Activated CD4-positive, alpha-beta T cell treated with anti-CD3 and anti-CD28 coated beads, Interleukin-10, Interleukin-2, amounts not matched to agents 100 ng/mL and 50 ng/mL, durations not matched to agents 16 hours and 8 hours (primary cell): ENCODE measurements around the gene KRTAP5-10.
"Not testable (repeated sequence)": the region's sequence is repeated elsewhere in the genome, so short reads cannot be mapped to it uniquely, and the experiment has no call there.

Experiments used
- DNase-seq: peaks from one replicate; pipeline ENCODE4 v3.0.0-alpha.2; 2020

The KRTAP5-10 gene

GRCh38 chr11:71542879-71543777 is 22.2 kb upstream of the KRTAP5-10 start:
- peak; percentile 42 for DNase-seq

GRCh38 chr11:71543866-71544265 is 21.5 kb upstream of the KRTAP5-10 start:
- DNase-seq = no peak

- DNase-seq = no peak
These were observed 20.7 kb upstream of the KRTAP5-10 start for GRCh38 chr11:71544525-71545214.

DNA sequence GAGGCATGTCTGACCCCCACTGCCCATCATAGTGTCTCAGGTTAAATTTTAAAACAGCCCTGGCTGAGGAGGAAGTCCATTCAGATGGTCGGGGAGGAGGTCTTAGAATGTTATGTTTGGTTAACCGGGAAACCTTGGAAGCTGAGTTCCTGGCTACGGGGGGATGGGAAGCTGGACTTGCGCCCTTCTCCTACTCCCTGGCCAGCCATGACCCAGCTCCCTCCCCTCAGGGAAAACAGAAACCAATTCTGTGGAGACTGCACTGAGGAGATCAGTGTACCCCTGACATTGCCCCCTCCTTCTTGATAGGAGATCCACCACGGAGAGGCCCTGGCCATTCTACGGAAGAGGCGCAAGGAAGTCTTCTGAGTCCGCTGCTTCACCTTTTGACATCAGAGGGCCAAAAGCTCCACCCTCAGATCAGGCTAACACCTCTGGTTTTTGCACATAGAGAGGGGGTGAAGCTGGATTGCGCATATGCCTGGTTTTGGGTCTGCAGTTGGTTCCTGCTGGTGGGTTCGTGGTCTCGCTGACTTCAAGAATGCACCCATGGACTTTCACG is 19.9 kb upstream of the KRTAP5-10 start:
- no peak for DNase-seq

GRCh38 chr11:71548120-71548519 is 17.2 kb upstream of the KRTAP5-10 start, which contains the start of gene KRTAP5-9:
Gene KRTAP5-9 (plus strand): TSS chr11:71548420. CDS start chr11:71548658, 238 bp downstream.
- no peak for DNase-seq

GRCh38 chr11:71548716-71549151 is 16.6 kb upstream of the KRTAP5-10 start:
- DNase-seq = no peak

- DNase-seq = no peak
These were observed 13.7 kb upstream of the KRTAP5-10 start for GRCh38 chr11:71551711-71552110.

- no peak for DNase-seq
These were observed 10.4 kb upstream of the KRTAP5-10 start for GRCh38 chr11:71554996-71555395.

- no peak for DNase-seq
These were observed 9.9 kb upstream of the KRTAP5-10 start for GRCh38 chr11:71555508-71555907.

GRCh38 chr11:71556018-71556417 is 9.3 kb upstream of the KRTAP5-10 start:
- no peak for DNase-seq

- no peak for DNase-seq
These were observed 8.1 kb upstream of the KRTAP5-10 start for GRCh38 chr11:71557257-71557656.

DNA sequence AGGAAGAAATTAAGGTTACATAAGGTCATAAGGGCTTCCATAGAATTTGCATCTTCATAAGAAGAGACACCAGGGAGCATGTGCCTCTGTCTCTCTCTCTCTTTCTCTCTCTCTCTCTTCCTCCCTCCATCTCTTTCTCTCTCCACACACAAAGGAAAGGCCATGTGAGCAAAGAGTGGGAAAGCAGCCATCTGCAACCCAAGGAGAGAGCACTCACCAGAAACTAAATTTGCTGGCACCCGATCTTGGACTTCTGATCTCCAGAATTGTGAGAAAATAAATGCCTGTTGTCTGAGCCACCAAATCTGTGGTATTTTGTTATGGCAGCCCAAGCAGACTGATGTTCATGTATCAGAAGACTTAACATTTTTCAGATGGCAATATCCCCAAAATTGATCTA is 6.4 kb upstream of the KRTAP5-10 start:
- DNase-seq = no peak

DNA sequence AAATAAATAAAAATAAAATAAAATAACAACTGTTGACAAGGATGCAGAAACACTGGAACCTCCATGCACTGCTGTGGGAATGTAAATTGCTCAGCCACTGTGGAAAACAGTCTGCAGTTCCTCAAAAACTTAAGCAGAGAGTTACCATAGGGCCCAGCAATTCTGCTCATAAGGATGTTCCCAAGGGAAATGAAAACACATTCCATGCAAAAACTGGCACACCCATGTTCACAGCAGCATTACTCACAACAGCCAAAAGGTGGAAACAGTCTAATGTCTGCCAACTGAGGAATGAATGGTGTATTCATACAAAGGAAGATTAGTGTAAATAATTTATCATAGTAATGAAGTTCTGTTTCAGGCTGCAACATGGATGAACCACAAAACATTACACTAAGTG is 3.2 kb upstream of the KRTAP5-10 start:
- no peak for DNase-seq

GRCh38 chr11:71563406-71563805 is 2.0 kb upstream of the KRTAP5-10 start:
- DNase-seq = peak; percentile 41

GRCh38 chr11:71564430-71564829 is 933 bp upstream of the KRTAP5-10 start:
- no peak for DNase-seq

- no peak for DNase-seq
These were observed 788 bp downstream of the KRTAP5-10 start for GRCh38 chr11:71566081-71566620.

DNA sequence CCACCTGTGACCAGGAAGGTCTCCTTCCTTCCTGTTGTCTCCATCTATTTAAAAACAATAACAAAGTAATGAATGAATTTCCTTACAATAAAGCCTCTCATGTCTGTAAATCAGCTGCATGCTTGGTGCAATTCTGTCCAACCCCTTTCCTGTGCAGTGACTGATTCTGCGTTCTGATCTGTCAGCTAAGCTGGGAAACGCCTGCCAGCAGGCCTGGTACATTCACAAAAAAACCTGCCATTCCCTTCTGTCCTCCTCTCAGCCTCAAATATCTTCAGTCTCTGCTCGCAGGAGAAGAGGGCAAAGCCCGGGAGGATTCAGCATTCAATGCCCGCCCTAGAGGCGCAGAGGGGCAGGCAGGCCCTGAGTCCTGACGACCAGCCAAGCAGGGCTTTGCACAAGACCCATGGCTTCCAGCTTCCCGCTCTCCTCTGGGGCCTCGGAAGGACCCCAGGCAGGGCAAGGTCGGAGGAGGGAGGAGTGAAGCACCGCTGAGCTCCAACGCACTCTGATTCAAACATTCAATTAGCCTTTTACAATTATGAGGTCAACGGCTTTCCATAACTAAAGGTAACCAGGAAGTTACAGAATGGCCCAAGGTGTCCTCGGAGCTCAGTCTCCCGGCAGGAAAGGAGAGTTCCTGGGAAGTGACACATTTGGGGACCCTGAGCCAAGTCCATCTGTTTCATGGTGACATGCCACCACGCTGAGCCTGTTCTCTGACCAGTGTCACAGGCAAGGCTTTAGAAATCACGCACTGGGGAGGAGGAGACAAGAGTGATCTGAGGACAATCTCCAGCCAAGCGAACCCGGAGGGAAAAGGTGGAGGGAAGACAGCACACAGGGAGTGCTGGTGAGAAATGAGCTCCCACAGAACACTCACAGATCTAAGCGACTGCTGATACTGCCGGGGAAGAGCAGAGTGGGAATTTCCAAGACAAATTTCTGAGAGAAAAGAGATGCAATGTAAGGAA is 1.6 kb downstream of the KRTAP5-10 start:
- not testable (repeated sequence) for DNase-seq

DNA sequence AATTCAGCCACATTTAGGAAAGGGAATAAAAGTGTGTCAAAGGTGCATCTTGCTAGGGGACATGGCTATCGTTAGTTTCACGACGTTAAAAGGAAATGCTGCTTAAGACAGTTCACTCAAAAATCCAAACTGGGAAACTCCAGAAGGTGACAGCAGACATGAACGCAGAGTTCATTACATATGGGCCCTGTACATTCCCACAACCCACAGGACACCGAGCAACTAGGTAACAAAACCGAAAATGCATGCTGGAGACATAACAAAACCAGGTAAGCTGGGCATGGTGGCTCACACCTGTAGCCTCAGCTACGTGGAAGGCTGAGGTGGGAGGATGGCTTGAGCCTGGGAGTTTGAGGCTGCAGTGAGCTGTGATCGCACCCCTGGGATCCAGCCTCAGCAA is 2.3 kb downstream of the KRTAP5-10 start:
- DNase-seq = not testable (repeated sequence)

- DNase-seq = no peak
These were observed 3.5 kb downstream of the KRTAP5-10 start for GRCh38 chr11:71568704-71569349.

GRCh38 chr11:71571101-71571850 is 5.9 kb downstream of the KRTAP5-10 start:
- DNase-seq = not testable (repeated sequence)

- DNase-seq = no peak
These were observed 7.4 kb downstream of the KRTAP5-10 start for GRCh38 chr11:71572811-71573210.
